ENCODE data around the gene BIRC6. TPM values are rescaled to one million over a fixed set of nuclear protein-coding genes. Genes with fewer than 3 reads are reported as not detected.

Gene BIRC6
- total and polyA plus RNA-seq, 2 of the 4 experiments (the other 2 are of a cell fraction) = 26.5 to 316 TPM

GRCh38 chr2:32489061-32489460, 132.2 kb downstream of the BIRC6 start:
- dilution Hi-C loops (cut with HindIII; ENCODE audit: low sequenced_read_pairs, unreplicated experiment) (no loop called here), in situ Hi-C loops (cut with MboI; ENCODE audit: low sequenced_read_pairs) (no loop called here), intact Hi-C loops (cut with micrococcal nuclease) (no loop called here)
- Histone ChIP-seq H3K23ac (ENCODE audit: low read depth, low read length) (no peak overlapping the region), H3K36me3 (ENCODE audit: control insufficient read depth, insufficient read depth, low read length) (peaks cover 23% of the 10 kb centered on the region), H2BK20ac (ENCODE audit: low read depth, low read length) (no peak overlapping the region), H4K91ac (ENCODE audit: insufficient read depth, low read depth, low read length) (no peak overlapping the region), H3K4me2 (ENCODE audit: low read depth, low read length) (no peak overlapping the region), H3K4me1 (ENCODE audit: control insufficient read depth, insufficient read depth, low read length) (peaks cover 3% of the 10 kb centered on the region; the same call in 1 of the 2 replicates), H2BK5ac (ENCODE audit: low read depth, low read length, poor library complexity, severe bottlenecking) (no peak overlapping the region), H4K20me1 (ENCODE audit: insufficient read depth, low read length) (peaks cover 5% of the 10 kb centered on the region; the same call in 1 of the 2 replicates), H3K56ac (ENCODE audit: extremely low read depth, insufficient read depth, low read length) (no peak overlapping the region), H2AK5ac (ENCODE audit: low read depth, low read length) (no peak overlapping the region), H4K5ac (ENCODE audit: low read depth, low read length) (no peak overlapping the region), H3K18ac (ENCODE audit: low read depth, low read length) (no peak overlapping the region), H3K79me1 (ENCODE audit: low read depth in 1 of 2, low read length in 2 of 2) (peaks cover 13 to 30% of the 10 kb centered on the region in 2 experiments), H2BK15ac (ENCODE audit: low read depth, low read length) (no peak overlapping the region), H3K4me3 (ENCODE audit: insufficient read depth, low read depth, low read length) (no peak overlapping the region), H2AK9ac (replicated peaks; ENCODE audit: low read depth, low read length, poor library complexity) (no peak overlapping the region), H3K4ac (ENCODE audit: low read depth, low read length) (no peak overlapping the region), H2AFZ (replicated peaks; ENCODE audit: low read length, poor library complexity) (no peak overlapping the region), H3K27me3 (ENCODE audit: control insufficient read depth, insufficient read depth, low read length) (no peaks in the 10 kb centered on the region), H3K9me1 (ENCODE audit: insufficient read depth, low read length) (peaks cover 3% of the 10 kb centered on the region; the same call in 1 of the 2 replicates), H3K14ac (replicated peaks; ENCODE audit: low read depth, low read length) (no peak overlapping the region), H2BK120ac (ENCODE audit: low read depth, low read length) (no peak overlapping the region), H3K27ac (ENCODE audit: insufficient read depth, low read length) (no peak overlapping the region), H4K8ac (ENCODE audit: low read depth in 2 of 2, low read length in 2 of 2) (no peak overlapping the region), H3K9ac (ENCODE audit: low read depth, low read length) (no peak overlapping the region), H3K9me3 (ENCODE audit: control insufficient read depth, insufficient read depth, low read length) (no peaks in the 10 kb centered on the region)
- ATAC-seq (ENCODE audit: low read depth) = no peak
- DNase-seq = no peak
- no CpG with 5 or more reads among the region's 2 CpGs for WGBS, 2 experiments (ENCODE audit: extremely low coverage in 2 of 2, insufficient read length in 1 of 2)
- ChIA-PET POLR2A (ENCODE audit: unreplicated experiment) (no interaction called here), CTCF (interaction anchor here (0.7 to 0.8 kb wide), 2 partner anchors 9 to 35 kb away, joined by 3 to 6 read pairs; no protein-coding TSS in a partner anchor)
- no TSS peak for BruUV-seq (replicated peaks)
- TF ChIP-seq RCOR1 (IDR thresholded peaks at IDR 0.05; ENCODE audit: insufficient replicate concordance, low read length) (no peak), CEBPB (IDR thresholded peaks at IDR 0.05; ENCODE audit: low read depth, low read length) (no peak), RAD21 (IDR thresholded peaks at IDR 0.05; ENCODE audit: low read length) (no peak), CHD1 (IDR thresholded peaks at IDR 0.05; ENCODE audit: low read depth, low read length) (no peak), ELK1 (IDR thresholded peaks at IDR 0.05; ENCODE audit: borderline replicate concordance, low read depth, low read length) (no peak), RFX5 (IDR thresholded peaks at IDR 0.05; ENCODE audit: low read depth, low read length) (no peak), POLR2A (IDR thresholded peaks at IDR 0.05; ENCODE audit: low read depth, low read length) (no peak), BHLHE40 (IDR thresholded peaks at IDR 0.05; ENCODE audit: low read depth, low read length) (no peak)
